Lung (tissue), 12 donors: ENCODE measurements around the gene GPRC5D. TPM values are rescaled to one million over a fixed set of nuclear protein-coding genes. Genes with fewer than 3 reads are reported as not detected.

Experiments used
- ATAC-seq: fragments of 200-7000 bp; cut with Tn5 transposase; one replicate; pipeline ENCODE4 v1.9.1; 2020; ENCODE audit warnings: moderate number of reproducible peaks; ENCODE audit not compliant: insufficient read depth, low FRiP score
- DNase-seq, 3 donors: peaks; one replicate each; pipeline ENCODE4 v3.0.0-alpha.2; 2013 to 2017
- H3K27ac ChIP-seq, 2 donors: one replicate each; pipeline ENCODE4 v1.5.1; 2013; ENCODE audit warnings: mild to moderate bottlenecking in 2 of 2, moderate library complexity in 2 of 2, control low read depth in 1 of 2, inconsistent platforms in 1 of 2, low read depth in 1 of 2, low read length in 1 of 2
- H3K27me3 ChIP-seq, 3 donors: one replicate each; pipeline ENCODE4 v1.5.1; 2013; ENCODE audit warnings: low read length in 2 of 3; ENCODE audit not compliant: control insufficient read depth in 3 of 3, insufficient read depth in 3 of 3
- H3K36me3 ChIP-seq, 4 donors: one replicate each; pipeline ENCODE4 v1.5.1; 2013; ENCODE audit warnings: low read length in 4 of 4, mild to moderate bottlenecking in 1 of 4, moderate library complexity in 1 of 4; ENCODE audit not compliant: control insufficient read depth in 4 of 4, insufficient read depth in 4 of 4
- H3K4me1 ChIP-seq, 5 donors: one replicate each; pipeline ENCODE4 v1.5.1; 2013; ENCODE audit warnings: low read length in 5 of 5, mild to moderate bottlenecking in 2 of 5, moderate library complexity in 1 of 5; ENCODE audit not compliant: control insufficient read depth in 5 of 5, insufficient read depth in 5 of 5
- H3K4me3 ChIP-seq: one replicate; pipeline ENCODE4 v1.5.1; 2013; ENCODE audit warnings: mild to moderate bottlenecking, control low read depth, moderate library complexity
- H3K9ac ChIP-seq, 2 donors: one replicate each; pipeline ENCODE4 v1.5.1; 2013; ENCODE audit warnings: low read length in 2 of 2, control low read depth in 1 of 2; ENCODE audit not compliant: insufficient read depth in 1 of 2
- H3K9me3 ChIP-seq, 4 donors: one replicate each; pipeline ENCODE4 v1.5.1; 2013; ENCODE audit warnings: low read length in 3 of 4, mild to moderate bottlenecking in 1 of 4, moderate library complexity in 1 of 4; ENCODE audit not compliant: control insufficient read depth in 4 of 4, insufficient read depth in 3 of 4
- WGBS, 2 donors: extraction: QIAGEN DNeasy Blood & Tissue Kit; methylation state at CpG; one replicate each; pipeline ENCODE4 v1.1.7; 2013; 5-methylcytosine and 5-hydroxymethylcytosine counted together
- polyA plus RNA-seq, 2 donors: library from polyadenylated mRNA; stranded (reverse); fragments of 200-250 nt; gene quantifications; one replicate each; pipeline ENCODE4 v1.2.1, GENCODE V29; 2013
- total RNA-seq, 2 donors: library from RNA; depleted of rRNA in 1 of 2; stranded (reverse); fragments of >200 nt in 1 of 2; gene quantifications; one replicate each; pipeline ENCODE4 v1.2.1, GENCODE V29; 2014 to 2021
- TF ChIP-seq, protein P1 (sequence below): IDR thresholded peaks from 2 replicates; pipeline ENCODE4 v1.5.1; 2012; ENCODE audit warnings: mild to moderate bottlenecking; ENCODE audit errors: control extremely low read depth, extremely low read depth
- donor health status: control.
- donor health status: control.
- donor health status: Bipolar disorder and iron deficiency.
- donor health status: healthy.
- donor health status: DM: yes; HTN: yes; CAD: no.

Gene GPRC5D
- total and polyA plus RNA-seq, 4 donors, result 0.14 to 0.30 TPM; not detected in 2

DNA sequence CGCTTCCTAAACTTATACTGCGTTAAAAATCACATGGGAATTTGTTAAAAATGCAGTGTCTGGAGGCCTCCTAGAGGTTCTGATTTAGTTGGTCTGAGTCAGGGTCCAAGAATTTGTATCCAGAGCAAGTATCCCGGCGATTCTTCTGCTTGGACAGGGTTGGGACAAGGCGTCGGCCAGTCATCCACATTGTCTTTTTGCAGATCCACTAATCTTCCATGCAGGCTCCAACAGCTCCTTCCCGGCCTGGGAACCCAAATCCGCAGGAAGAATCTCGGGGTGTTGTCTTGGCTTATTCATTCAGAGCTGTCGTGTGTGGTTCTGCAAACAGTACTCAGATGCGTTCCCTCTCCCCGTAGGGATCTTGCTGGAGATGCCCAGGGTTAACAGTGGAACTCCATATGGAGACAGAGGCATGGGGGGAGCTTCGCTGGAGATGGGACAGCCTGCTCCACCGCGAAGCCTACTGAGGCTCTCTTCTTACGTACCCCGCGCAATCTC is 25.3 kb downstream of the GPRC5D start:
- no peak overlapping the region for H3K4me3 ChIP-seq
- ATAC-seq (no peak), DNase-seq (no peak)
- TF ChIP-seq, protein P1, sequence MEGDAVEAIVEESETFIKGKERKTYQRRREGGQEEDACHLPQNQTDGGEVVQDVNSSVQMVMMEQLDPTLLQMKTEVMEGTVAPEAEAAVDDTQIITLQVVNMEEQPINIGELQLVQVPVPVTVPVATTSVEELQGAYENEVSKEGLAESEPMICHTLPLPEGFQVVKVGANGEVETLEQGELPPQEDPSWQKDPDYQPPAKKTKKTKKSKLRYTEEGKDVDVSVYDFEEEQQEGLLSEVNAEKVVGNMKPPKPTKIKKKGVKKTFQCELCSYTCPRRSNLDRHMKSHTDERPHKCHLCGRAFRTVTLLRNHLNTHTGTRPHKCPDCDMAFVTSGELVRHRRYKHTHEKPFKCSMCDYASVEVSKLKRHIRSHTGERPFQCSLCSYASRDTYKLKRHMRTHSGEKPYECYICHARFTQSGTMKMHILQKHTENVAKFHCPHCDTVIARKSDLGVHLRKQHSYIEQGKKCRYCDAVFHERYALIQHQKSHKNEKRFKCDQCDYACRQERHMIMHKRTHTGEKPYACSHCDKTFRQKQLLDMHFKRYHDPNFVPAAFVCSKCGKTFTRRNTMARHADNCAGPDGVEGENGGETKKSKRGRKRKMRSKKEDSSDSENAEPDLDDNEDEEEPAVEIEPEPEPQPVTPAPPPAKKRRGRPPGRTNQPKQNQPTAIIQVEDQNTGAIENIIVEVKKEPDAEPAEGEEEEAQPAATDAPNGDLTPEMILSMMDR, result no peak
- no peaks in the 10 kb centered on the region for H3K27me3 ChIP-seq
- H3K4me1 ChIP-seq, result no peaks in the 10 kb centered on the region
- H3K36me3 ChIP-seq, result no peaks in the 10 kb centered on the region
- no peak overlapping the region for H3K27ac ChIP-seq
- no peaks in the 10 kb centered on the region for H3K9me3 ChIP-seq
- WGBS, 2 donors, result 89 to 94% methylated on average over 18 of the region's 18 CpGs
- H3K9ac ChIP-seq, result no peak overlapping the region

- WGBS, 2 donors, result 42 to 81% methylated on average over 1 of the region's 1 CpG
Observed at GRCh38 chr12:12925388-12925787, 26.6 kb downstream of the GPRC5D start.

DNA sequence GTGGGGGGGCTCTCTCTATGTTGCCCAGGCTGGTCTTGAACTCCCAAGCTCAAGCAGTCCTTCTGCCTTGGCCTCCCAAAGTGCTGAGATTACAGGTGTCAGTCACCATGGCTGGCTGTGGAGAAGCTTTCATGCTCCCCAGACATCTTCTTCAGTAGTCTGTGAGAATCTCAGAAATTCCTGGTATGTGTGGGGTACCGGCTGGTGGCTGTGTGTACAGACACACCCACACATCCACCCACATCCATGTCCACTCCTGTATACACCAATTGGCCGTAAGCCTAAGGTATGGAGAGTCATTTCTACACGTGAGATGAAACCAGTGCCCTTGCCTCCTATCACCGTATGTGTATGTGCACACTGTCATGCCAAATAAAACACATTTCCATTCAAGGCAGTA is 27.8 kb downstream of the GPRC5D start:
- no peaks in the 10 kb centered on the region for H3K4me1 ChIP-seq
- H3K9ac ChIP-seq, result no peak overlapping the region
- 73 to 85% methylated on average over 4 of the region's 4 CpGs for WGBS, 2 donors
- no peaks in the 10 kb centered on the region for H3K36me3 ChIP-seq
- no peak for ATAC-seq
- H3K27me3 ChIP-seq, result no peaks in the 10 kb centered on the region
- no peak overlapping the region for H3K4me3 ChIP-seq
- no peak overlapping the region for H3K27ac ChIP-seq
- TF ChIP-seq, protein P1, result no peak
- DNase-seq, result no peak
- H3K9me3 ChIP-seq, result no peaks in the 10 kb centered on the region

More at GRCh38 chr12:12925388-12925787, 26.6 kb downstream of the GPRC5D start:
- Histone ChIP-seq H3K27me3 (no peaks in the 10 kb centered on the region), H3K9ac (no peak overlapping the region), H3K9me3 (no peaks in the 10 kb centered on the region), H3K36me3 (no peaks in the 10 kb centered on the region), H3K27ac (no peak overlapping the region), H3K4me1 (no peaks in the 10 kb centered on the region), H3K4me3 (no peak overlapping the region)
- no peak for ATAC-seq
- TF ChIP-seq, protein P1, result no peak
- DNase-seq, result no peak

DNA sequence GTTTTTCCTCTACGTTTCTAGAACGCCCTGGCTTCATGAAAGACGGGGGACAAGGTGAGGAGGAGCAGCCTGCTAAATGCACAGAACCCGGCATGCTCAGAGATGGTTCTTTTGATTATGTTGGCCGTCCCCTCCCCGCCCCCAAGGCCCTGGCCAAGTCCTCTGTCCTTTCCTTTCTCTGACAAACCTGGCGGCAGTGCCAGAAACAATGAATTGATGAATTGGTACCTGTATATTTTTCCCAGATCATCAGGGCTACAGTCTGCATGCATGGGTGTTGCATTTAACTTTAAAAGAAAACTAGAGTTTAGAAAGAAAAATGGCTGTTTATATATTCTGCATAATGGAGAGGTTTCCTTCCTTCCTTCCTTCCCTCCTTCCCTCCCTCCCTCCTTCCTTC is 29.0 kb downstream of the GPRC5D start:
- TF ChIP-seq, protein P1, result no peak
- H3K27me3 ChIP-seq, result no peaks in the 10 kb centered on the region
- H3K4me3 ChIP-seq, result no peak overlapping the region
- ATAC-seq, result no peak
- no peak overlapping the region for H3K27ac ChIP-seq
- no peaks in the 10 kb centered on the region for H3K36me3 ChIP-seq
- H3K4me1 ChIP-seq, result no peaks in the 10 kb centered on the region
- no peak for DNase-seq
- no peak overlapping the region for H3K9ac ChIP-seq
- 87 to 93% methylated on average over 7 of the region's 7 CpGs for WGBS, 2 donors
- H3K9me3 ChIP-seq, result no peaks in the 10 kb centered on the region
